Activated naive CD8-positive, alpha-beta T cell treated with anti-CD3 and anti-CD28 coated beads, Interleukin-2, amount 50 U/mL, for 16 hours (primary cell): ENCODE data around the gene KRT34.

ENCODE experiments used
- DNase-seq: peaks from one replicate; pipeline ENCODE4 v3.0.0-alpha.2; 2020; ENCODE audit warnings: low read depth, low spot score

The KRT34 gene

DNA sequence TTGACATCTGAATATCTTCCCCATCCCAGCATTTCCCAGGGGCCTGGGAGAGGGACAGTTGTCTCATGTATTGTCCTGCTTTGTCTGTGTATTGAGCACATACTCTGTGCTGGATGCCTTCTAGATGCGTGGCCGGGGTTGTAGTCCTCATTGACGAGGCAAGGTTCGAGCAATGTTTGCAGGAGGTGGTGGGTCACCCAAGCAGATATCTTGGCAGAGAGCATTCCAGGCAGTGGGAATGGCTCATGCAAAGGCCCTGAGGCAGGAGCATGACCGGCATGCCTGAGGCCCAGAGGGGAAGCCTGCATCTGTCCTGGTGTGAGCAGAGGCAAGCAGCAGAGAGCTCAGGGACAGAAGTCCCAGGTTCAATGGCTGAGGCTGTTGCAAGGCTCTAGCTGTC is 49.0 kb downstream of the KRT34 start:
- DNase-seq: no peak

GRCh38 chr17:41332239-41332638 is 49.9 kb downstream of the KRT34 start:
- DNase-seq: no peak

GRCh38 chr17:41331606-41332005 is 50.5 kb downstream of the KRT34 start:
- DNase-seq: no peak

DNA sequence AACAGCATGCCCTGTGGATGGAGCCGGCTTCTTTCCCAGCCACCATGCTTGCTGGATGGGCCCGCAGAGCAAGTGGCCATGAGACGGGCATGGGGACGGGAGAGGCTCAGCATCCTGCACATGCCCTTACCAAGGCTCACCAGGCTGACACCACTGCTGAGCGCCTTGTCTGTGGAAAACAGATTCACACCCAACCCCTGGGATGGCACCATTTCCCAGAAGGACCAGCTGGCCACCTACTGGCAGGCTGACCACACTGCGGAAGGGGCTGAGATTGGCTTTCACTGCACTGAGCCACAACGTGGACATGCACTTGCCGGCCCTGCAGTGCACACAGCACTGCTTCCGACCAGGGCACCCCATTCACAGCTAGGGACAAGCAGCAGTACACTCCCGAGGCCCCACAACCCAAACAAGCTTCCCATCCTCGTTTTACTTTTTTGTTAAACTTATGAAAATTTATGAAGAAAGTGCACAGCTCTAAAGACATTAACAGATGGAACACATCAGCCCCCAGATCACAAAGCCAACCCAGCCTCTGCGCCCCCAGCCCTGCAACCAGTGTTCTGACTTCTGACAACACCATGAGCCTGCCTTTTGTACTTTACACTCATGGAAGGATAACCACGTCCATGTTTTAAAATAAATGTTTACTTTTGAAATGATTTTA is 52.7 kb downstream of the KRT34 start:
- DNase-seq: no peak

- no peak for DNase-seq
These were observed 53.9 kb downstream of the KRT34 start for GRCh38 chr17:41328207-41328606.
